Activated CD4-positive, alpha-beta T cell treated with anti-CD3 and anti-CD28 coated beads, Interleukin-2, amount 50 U/mL, for 24 hours (primary cell): ENCODE results near the gene BCAS3.

ENCODE experiments used
- DNase-seq, 2 donors: peaks; one replicate each; pipeline ENCODE4 v3.0.0-alpha.2; 2020; ENCODE audit warnings: low read depth in 1 of 2, low spot score in 1 of 2

The BCAS3 gene

GRCh38 chr17:61372436-61372835, 694.8 kb downstream of the BCAS3 start:
- no peak for DNase-seq

GRCh38 chr17:61376931-61377838, 699.5 kb downstream of the BCAS3 start:
- no peak for DNase-seq

- DNase-seq = no peak
Measured at GRCh38 chr17:61378658-61379456, 701.2 kb downstream of the BCAS3 start.

- no peak for DNase-seq
Measured at GRCh38 chr17:61379457-61380216, 702.0 kb downstream of the BCAS3 start.

GRCh38 chr17:61380217-61380835, 702.7 kb downstream of the BCAS3 start:
- DNase-seq = no peak

GRCh38 chr17:61380836-61381525, 703.3 kb downstream of the BCAS3 start:
- DNase-seq = no peak

GRCh38 chr17:61381537-61381936, 703.9 kb downstream of the BCAS3 start:
- no peak for DNase-seq

- no peak for DNase-seq
Measured at GRCh38 chr17:61382796-61383688, 705.4 kb downstream of the BCAS3 start.

- DNase-seq = no peak
Measured at GRCh38 chr17:61383689-61384201, 706.1 kb downstream of the BCAS3 start.

GRCh38 chr17:61384354-61384691, 706.7 kb downstream of the BCAS3 start:
- DNase-seq = no peak

GRCh38 chr17:61384692-61385576, 707.3 kb downstream of the BCAS3 start:
- DNase-seq = no peak

- DNase-seq = no peak
Measured at GRCh38 chr17:61385577-61386236, 708.1 kb downstream of the BCAS3 start.

- no peak for DNase-seq
Measured at GRCh38 chr17:61386251-61386650, 708.6 kb downstream of the BCAS3 start.

GRCh38 chr17:61387011-61387410, 709.4 kb downstream of the BCAS3 start:
- no peak for DNase-seq

GRCh38 chr17:61387511-61388305, 710.1 kb downstream of the BCAS3 start:
- no peak for DNase-seq

GRCh38 chr17:61388561-61389356, 711.1 kb downstream of the BCAS3 start:
- DNase-seq = no peak
